Activated T-cell treated with anti-CD3 and anti-CD28 coated beads, Interleukin-2, amount 50 U/mL, for 48 hours (primary cell): ENCODE data around the gene MYO1C.
"Not testable (repeated sequence)": the region's sequence is repeated elsewhere in the genome, so short reads cannot be mapped to it uniquely, and the experiment has no call there.

Experiments
- DNase-seq, 2 experiments: peaks; one replicate each; pipeline ENCODE4 v3.0.0-alpha.2; 2020

MYO1C gene

DNA sequence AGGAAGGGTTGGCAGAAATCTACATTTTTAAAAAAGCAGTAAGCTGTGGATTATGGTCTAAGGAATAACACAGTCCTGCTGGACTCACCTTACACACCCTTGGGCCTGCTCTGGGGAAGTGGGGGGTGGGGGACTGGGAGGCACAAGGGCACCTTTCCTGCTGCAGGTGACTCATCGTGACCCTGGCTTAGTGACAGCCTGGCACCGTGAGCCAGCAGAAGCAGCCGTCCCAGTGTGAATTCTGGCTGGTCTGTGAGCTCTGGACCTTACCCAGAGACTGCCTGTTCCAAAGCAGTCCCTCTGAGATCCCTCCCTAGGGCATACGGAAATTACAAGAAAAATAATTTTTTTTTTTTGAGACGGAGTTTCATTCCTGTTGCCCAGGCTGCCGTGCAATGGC lies 32.3 kb downstream of the MYO1C start:
- DNase-seq, result no peak

GRCh38 chr17:1455797-1456599 lies 36.5 kb downstream of the MYO1C start, which contains the start of gene CRK:
Gene CRK, minus strand, starts transcription at chr17:1456232. Its CDS starts 115 bp downstream, at chr17:1456117.
- peak; percentile 98 to 99 for DNase-seq

DNA sequence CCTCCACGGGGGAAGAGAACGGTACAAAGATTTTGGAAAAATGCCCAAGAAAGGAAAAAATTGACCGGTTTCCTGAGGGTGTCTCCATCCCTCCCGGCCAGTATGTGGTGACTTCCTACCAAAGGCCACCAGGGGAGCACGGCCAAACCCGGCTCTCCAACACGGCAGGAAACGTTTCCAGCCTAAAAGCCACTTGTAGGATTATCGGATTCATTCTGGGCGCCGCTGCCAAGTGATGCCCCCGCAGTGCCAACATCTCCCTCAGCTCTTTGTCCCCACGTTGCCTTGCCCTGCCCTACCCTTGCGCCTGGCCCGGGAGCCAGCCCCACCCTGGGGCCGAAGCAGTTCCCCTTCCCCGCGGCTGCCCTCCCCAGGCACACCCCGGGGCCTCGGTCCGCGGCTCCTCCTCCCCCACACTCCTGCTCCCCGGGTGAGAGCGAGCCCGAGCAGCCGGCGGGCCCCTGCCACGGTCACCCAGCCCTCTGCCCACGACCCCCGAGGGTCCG lies 37.1 kb downstream of the MYO1C start:
- peak; percentile 67 for DNase-seq

DNA sequence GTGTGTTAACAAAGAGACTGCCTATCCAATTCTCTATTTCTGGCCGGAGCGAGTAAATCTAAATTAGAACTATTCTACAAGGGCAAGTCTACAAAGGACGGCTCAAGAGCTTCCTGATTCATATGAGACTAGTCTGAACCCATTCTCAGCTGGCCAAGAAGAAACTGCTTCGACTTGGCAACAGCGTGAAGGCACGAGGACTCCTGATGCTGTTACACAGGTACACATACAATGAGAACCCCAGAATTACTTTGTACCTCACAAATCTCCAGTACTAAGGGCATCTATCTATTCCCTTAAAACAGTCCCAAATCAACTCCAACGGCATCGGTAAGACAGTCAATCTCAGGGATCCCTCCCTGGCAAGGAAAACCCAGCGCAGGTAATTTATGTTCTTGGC lies 37.9 kb downstream of the MYO1C start:
- no peak for DNase-seq

GRCh38 chr17:1453694-1454093 lies 38.8 kb downstream of the MYO1C start:
- DNase-seq, result not testable (repeated sequence)

DNA sequence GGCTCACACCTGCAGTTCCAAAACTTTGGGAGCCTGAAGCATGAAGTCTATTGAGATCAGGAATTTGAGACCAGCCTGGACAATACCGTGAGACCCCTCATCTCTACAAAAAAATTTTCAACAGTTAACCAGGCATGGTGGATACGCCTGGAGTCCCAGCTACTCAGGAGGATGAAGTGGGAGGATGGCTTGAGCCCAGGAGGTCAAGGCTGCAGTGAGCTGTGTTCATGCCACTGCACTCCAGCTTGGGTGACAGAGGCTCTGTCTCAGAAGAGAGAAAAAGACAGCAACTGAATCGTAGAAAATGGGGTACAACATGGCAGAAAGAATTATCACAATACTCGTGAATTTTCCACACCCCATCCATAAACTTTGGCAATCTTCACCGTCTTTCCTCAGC lies 39.6 kb downstream of the MYO1C start:
- no peak for DNase-seq

DNA sequence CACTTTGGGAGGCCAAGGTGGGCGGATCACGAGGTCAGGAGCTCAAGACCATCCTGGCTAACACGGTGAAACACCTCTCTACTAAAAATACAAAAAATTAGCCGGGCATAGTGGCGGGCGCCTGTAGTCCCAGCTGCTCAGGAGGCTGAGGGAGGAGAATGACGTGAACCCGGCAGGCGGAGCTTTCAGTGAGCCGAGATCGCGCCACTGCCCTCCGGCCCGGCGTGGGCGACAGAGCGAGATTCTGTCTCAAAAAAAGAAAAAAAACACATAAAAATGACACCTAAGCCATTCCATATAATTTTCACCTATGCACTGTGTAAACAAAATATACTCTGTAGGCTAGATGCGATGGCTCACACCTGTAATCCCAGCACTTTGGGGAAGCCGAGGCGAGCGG lies 42.2 kb downstream of the MYO1C start:
- DNase-seq, result not testable (repeated sequence)

DNA sequence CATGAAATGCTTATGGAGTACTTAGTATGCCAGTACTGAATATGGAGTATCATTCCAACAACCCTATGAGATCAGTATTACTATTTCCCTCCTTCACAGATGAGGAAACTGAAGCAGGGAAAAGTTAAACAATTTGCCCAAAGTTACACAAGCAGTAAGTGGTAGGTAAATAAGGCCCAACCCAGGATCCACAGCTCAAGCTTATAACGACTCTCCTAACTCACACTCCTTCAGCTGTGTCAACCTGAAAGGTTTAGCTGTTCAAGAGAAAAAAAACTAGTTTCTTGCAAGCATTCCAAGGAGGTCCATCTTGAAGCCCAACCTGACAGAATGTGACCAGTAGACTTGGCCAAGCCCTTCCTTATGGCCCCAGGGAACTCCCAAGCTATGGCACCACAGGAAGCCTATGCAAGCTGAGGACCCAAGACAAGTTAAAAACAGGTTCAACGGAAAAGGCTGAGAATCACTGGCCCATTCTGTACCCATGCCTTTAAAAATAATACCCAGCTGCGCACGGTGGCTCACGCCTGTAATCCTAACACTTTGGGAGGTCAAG lies 43.0 kb downstream of the MYO1C start:
- no peak for DNase-seq

DNA sequence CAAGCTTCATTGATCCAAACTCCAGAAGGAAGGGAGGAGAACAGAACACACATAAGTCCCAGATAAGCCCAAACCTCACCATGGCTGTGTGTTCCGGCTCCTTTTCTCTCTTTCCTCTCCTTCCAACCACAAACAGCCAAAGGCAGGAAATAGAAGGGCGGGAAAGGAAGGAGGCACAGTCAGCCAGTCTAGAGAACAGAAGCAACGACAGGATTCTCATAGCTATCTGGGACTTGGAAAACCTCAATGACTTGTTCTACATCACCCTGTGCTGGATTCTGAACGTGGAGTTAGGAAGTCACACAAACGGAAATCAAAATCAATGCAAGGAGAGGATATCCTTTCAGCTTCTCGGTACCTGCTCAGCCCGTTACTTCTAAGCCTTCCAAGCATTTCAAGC lies 45.4 kb downstream of the MYO1C start:
- DNase-seq, result no peak

GRCh38 chr17:1446201-1446600 lies 46.3 kb downstream of the MYO1C start:
- no peak for DNase-seq

DNA sequence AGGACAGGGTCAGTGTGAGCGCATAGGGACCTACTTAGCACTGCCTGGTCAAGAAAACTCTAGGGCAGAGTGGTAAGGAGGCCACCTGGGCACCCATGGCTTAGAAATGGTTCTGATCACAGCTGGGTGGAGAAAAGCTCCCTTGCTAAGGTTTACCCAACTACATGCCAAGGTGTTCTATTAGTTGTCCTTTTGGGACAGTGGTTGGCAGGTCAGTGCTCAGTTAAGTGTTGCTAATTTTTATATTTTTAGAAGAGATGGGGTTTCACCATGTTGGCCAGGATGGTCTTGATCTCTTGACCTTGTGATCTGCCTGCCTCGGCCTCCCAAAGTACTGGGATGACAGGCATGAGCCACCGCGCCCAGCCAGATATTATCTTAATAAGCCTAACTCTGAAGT lies 46.8 kb downstream of the MYO1C start:
- not testable (repeated sequence) for DNase-seq

- not testable (repeated sequence) for DNase-seq
Measured at GRCh38 chr17:1442721-1443120, 49.8 kb downstream of the MYO1C start.

GRCh38 chr17:1442187-1442586 lies 50.3 kb downstream of the MYO1C start:
- no peak for DNase-seq

DNA sequence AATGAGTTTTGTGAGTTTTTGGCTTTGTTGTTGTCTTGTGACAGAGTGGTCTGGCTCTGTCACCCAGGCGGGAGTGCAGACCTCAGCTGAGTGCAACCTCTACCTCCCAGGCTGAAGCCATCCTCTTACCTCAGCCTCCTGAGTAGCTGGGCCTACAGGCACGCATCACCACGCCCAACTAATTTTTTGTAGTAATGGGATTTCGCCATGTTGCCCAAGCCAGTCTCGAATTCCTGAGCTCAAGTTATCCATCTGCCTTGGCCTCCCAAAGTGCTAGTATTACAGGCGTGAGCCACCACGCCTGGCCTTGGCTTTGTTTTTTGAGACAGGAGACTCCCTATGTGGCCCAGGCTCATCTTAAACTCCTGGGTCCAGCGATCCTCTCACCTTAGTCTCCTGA lies 51.6 kb downstream of the MYO1C start:
- no peak for DNase-seq

DNA sequence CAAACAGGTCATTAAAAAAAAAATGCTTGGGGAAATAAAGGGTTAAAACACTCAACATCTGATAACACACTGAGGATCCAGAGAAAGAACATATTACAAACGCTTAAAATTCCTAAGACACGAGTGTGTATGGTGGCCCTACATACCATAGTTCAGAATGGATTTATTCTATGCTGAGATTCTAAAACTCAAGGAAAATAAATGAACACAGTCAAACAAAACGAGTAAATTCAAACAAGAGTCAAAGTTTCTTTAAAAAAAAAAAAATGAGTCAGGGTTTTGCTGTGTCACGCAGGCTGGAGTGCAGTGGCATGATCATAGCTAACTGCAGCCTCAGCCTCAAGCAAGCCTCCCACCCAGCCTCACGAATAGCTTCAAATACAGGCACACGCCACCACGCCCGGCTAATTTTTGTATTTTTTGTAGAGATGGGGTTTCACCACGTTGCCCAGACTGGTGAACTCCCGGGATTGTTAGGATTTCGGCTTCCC lies 53.8 kb downstream of the MYO1C start:
- DNase-seq, result no peak

GRCh38 chr17:1435326-1435725 lies 57.2 kb downstream of the MYO1C start:
- DNase-seq, result no peak

DNA sequence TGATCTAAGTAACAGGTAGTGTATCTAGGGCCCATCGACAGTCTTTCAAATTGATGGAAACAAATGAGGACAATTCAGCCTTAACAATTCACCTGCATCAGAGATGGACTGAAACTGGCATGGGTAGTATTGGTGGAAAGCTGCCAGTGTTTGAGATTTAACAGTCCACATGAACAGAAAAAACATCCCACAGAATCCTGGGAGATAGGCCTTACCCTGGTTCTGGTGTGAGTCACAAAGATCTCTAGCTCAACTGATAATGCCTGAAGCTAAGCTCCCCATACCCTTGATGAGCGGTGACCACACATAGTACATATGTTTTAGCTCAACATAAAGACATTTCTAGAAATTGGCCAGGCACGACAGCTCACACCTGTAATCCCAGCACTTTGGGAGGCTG lies 58.3 kb downstream of the MYO1C start:
- DNase-seq, result no peak

DNA sequence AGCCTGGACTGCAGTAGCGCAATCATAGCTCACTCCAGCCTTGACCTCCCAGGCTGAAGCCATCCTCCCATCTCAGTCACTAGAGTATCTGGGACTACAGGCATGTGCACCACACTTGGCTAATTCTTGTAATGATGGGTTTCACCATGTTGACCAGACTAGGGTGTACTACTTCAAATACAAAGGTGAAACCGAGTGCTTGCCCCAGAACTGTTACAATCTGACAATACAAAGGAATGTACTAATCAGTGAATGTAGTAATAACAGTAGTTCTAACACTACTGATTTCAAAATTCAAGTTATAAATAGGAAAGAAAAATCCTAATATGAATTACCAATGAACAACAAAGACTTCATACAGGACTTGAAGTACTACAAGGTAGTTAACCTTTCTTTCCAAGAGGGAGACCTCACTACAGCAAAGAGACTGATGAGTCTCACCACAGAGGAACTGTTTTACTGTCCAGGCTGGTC lies 60.8 kb downstream of the MYO1C start:
- DNase-seq, result no peak

DNA sequence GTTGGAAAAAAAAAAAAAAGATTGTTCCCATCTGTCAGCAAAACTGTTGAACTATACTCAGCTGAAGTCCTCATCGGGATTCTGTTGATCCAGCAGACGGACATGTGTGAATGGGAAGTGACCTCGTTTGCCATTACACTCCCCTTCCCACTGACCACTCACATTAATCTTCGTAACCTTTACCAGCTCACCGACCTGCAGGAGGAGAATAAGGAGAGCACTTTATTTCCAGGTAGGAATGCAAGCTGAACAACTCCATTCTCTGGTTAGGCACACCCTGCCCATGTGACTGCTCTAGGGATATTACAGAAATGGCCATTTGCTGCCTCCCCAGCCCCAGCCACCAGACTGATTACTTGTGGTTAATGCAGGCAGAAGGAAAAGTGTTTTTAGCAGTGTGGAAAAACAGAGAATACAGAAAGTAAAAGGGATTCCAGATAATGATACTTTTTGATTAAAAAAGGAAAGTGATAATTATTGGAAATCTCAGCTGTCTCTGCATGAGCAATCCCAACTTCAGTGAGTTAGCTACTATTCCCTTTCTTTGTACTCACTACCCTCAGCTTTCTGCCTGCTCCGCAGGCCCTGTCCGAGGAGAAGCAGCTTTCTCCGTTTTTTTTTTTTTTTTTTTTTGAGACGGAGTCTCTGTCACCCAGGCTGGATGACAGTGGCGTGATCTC lies 68.9 kb downstream of the MYO1C start:
- no peak for DNase-seq

- no peak for DNase-seq
Measured at GRCh38 chr17:1422885-1423284, 69.6 kb downstream of the MYO1C start.

- no peak for DNase-seq
Measured at GRCh38 chr17:1421470-1421869, 71.0 kb downstream of the MYO1C start.

DNA sequence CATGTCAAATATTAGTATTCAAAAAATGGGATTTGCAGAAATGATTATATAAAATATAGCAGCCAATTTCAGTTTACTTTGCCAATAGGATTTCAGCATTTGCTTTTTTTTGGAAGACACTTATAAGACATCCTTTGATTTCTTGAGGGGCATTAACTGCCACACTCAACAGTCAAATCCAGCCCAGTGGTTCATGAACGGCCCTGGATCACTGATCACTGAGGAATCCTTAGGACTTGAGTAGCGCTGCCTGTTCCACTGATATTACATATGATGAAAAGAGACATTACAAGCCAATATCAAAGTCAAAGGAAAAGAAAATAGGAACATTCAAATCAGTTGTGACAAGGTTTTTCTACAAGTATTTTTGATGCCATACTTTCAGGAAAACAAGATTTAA lies 71.5 kb downstream of the MYO1C start:
- DNase-seq, result no peak

- no peak for DNase-seq
Measured at GRCh38 chr17:1420163-1420562, 72.3 kb downstream of the MYO1C start.

- not testable (repeated sequence) for DNase-seq
Measured at GRCh38 chr17:1418476-1418875, 74.0 kb downstream of the MYO1C start.
